Measurements from ENCODE around the gene PPIL6. TPM values are rescaled to one million over a fixed set of nuclear protein-coding genes. Genes with fewer than 3 reads are reported as not detected.

The PPIL6 gene
- total RNA-seq, 3 donors from 2014 or later (not counting 1 experiment from before 2014, with no cell fraction given) = 0.28 to 0.70 (median 0.40) TPM

- Mint-ChIP-seq H3K4me1 (peaks cover 70% of the 10 kb centered on the region in 2 donors), H3K9me3 (no peaks in the 10 kb centered on the region), H3K36me3 (no peaks in the 10 kb centered on the region), H3K27ac (peak overlapping the region; percentile 55 to 72), H3K27me3 (ENCODE audit: low read depth in 2 of 2) (no peaks in the 10 kb centered on the region), H3K4me3 (no peak overlapping the region)
- intact Hi-C loops (cut with micrococcal nuclease) = no loop called here
- peak in 1 of 3 donors; percentile 34 for ATAC-seq
- Histone ChIP-seq H3K36me3 (ENCODE audit: control insufficient read depth, insufficient read depth, low read length) (peaks cover 50% of the 10 kb centered on the region), H3K27me3 (ENCODE audit: control insufficient read depth, insufficient read depth, low read length) (no peaks in the 10 kb centered on the region), H3K4me1 (ENCODE audit: control insufficient read depth, insufficient read depth, low read length) (peaks cover 13% of the 10 kb centered on the region), H3K9me3 (ENCODE audit: control insufficient read depth, insufficient read depth, low read length) (peaks cover 5% of the 10 kb centered on the region), H3K27ac (ENCODE audit: low read length) (no peak overlapping the region), H3K4me3 (ENCODE audit: low read length) (no peak overlapping the region)
- DNase-seq = no peak
- 93% methylated on average over 1 of the region's 1 CpG for WGBS (ENCODE audit: insufficient coverage)
- TF ChIP-seq CTCF (IDR thresholded peaks at IDR 0.05) = no peak
Observed at GRCh38 chr6:109360281-109360680, 80.1 kb downstream of the PPIL6 start.

- DNase-seq (no peak), ATAC-seq (no peak)
- H3K36me3 ChIP-seq (ENCODE audit: control insufficient read depth, insufficient read depth, low read length) = peaks cover 48% of the 10 kb centered on the region
- H3K9me3 ChIP-seq (ENCODE audit: control insufficient read depth, insufficient read depth, low read length) = peaks cover 5% of the 10 kb centered on the region
- 94% methylated on average over 2 of the region's 2 CpGs for WGBS (ENCODE audit: insufficient coverage)
- H3K27ac ChIP-seq (ENCODE audit: low read length) = no peak overlapping the region
- Mint-ChIP-seq H3K36me3 (no peaks in the 10 kb centered on the region), H3K27me3 (ENCODE audit: low read depth in 2 of 2) (no peaks in the 10 kb centered on the region), H3K27ac (peak overlapping the region; percentile 55 to 64), H3K9me3 (no peaks in the 10 kb centered on the region), H3K4me3 (no peak overlapping the region), H3K4me1 (peaks cover 61 to 64% of the 10 kb centered on the region in 2 donors)
- no peak for TF ChIP-seq CTCF (IDR thresholded peaks at IDR 0.05)
- H3K27me3 ChIP-seq (ENCODE audit: control insufficient read depth, insufficient read depth, low read length) = no peaks in the 10 kb centered on the region
- intact Hi-C loops (cut with micrococcal nuclease) = no loop called here
- no peak overlapping the region for H3K4me3 ChIP-seq (ENCODE audit: low read length)
- peaks cover 13% of the 10 kb centered on the region for H3K4me1 ChIP-seq (ENCODE audit: control insufficient read depth, insufficient read depth, low read length)
Observed at GRCh38 chr6:109359248-109359647, 81.2 kb downstream of the PPIL6 start.

DNA sequence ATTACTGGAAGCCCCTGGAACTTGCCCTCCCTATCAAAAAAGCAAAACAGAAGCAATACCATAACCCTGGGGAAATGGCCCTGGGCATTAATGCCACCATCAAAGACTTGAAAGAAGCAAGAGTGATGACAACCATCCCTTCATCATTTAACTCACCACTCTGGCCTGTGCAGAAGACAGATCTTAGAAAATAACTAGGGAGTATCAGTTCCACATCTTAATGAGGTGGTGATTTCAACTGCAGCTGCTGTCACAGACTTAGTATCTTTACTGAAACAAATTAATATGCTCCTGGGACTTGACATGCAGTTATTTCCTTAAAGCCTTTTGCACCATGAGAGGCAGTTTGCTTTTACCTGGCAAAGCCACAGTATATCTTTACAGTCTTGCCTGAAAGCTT is 82.2 kb downstream of the PPIL6 start:
- H3K4me3 Mint-ChIP-seq = no peak overlapping the region
- H3K27me3 ChIP-seq (ENCODE audit: control insufficient read depth, insufficient read depth, low read length) = no peaks in the 10 kb centered on the region
- peaks cover 51 to 54% of the 10 kb centered on the region in 2 donors for H3K4me1 Mint-ChIP-seq

More for the DNA sequence above, 82.2 kb downstream of the PPIL6 start:
- no peaks in the 10 kb centered on the region for H3K9me3 Mint-ChIP-seq
- no peaks in the 10 kb centered on the region for H3K27me3 Mint-ChIP-seq (ENCODE audit: low read depth in 2 of 2)
- no peak for TF ChIP-seq CTCF (IDR thresholded peaks at IDR 0.05)
- Histone ChIP-seq H3K4me1 (ENCODE audit: control insufficient read depth, insufficient read depth, low read length) (peaks cover 8% of the 10 kb centered on the region), H3K9me3 (ENCODE audit: control insufficient read depth, insufficient read depth, low read length) (peaks cover 5% of the 10 kb centered on the region), H3K4me3 (ENCODE audit: low read length) (no peak overlapping the region), H3K27ac (ENCODE audit: low read length) (no peak overlapping the region), H3K36me3 (ENCODE audit: control insufficient read depth, insufficient read depth, low read length) (peaks cover 51% of the 10 kb centered on the region)
- peak overlapping the region; percentile 63 to 64 for H3K27ac Mint-ChIP-seq
- no peak for DNase-seq
- no peaks in the 10 kb centered on the region for H3K36me3 Mint-ChIP-seq
- intact Hi-C loops (cut with micrococcal nuclease) = no loop called here
- no peak for ATAC-seq

All from natural killer cell (primary cell).